Skeletal muscle tissue (tissue), 4 donors: ENCODE measurements around the gene ACBD6. TPM values are rescaled to one million over a fixed set of nuclear protein-coding genes. Genes with fewer than 3 reads are reported as not detected.

ENCODE experiments used
- H3K27ac ChIP-seq: one replicate; pipeline ENCODE4 v1.7.0; 2013; ENCODE audit warnings: mild to moderate bottlenecking, low read depth, low read length, inconsistent platforms
- H3K27me3 ChIP-seq, 3 donors: one replicate each; pipeline ENCODE4 v1.7.0; 2013; ENCODE audit warnings: low read length in 3 of 3; ENCODE audit not compliant: control insufficient read depth in 3 of 3, insufficient read depth in 3 of 3
- H3K36me3 ChIP-seq, 3 donors: one replicate each; pipeline ENCODE4 v1.7.0; 2013; ENCODE audit warnings: low read length in 3 of 3; ENCODE audit not compliant: control insufficient read depth in 3 of 3, insufficient read depth in 3 of 3
- H3K4me1 ChIP-seq, 3 donors: one replicate each; pipeline ENCODE4 v1.7.0; 2013; ENCODE audit warnings: low read length in 3 of 3, mild to moderate bottlenecking in 3 of 3; ENCODE audit not compliant: control insufficient read depth in 3 of 3, insufficient read depth in 3 of 3
- H3K4me3 ChIP-seq, 3 donors: one replicate each; pipeline ENCODE4 v1.7.0; 2013; ENCODE audit warnings: low read length in 3 of 3
- H3K9ac ChIP-seq, 3 donors: one replicate each; pipeline ENCODE4 v1.7.0; 2013; ENCODE audit warnings: low read length in 3 of 3, mild to moderate bottlenecking in 3 of 3, moderate library complexity in 2 of 3, low read depth in 1 of 3
- H3K9me3 ChIP-seq, 3 donors: one replicate each; pipeline ENCODE4 v1.7.0; 2013; ENCODE audit warnings: low read length in 3 of 3; ENCODE audit not compliant: control insufficient read depth in 3 of 3
- total RNA-seq: library from RNA; depleted of rRNA; stranded (reverse); fragments of >200 nt; gene quantifications from one replicate; pipeline ENCODE4 v1.2.3, GENCODE V29; 2014
- donor health status: Osteomylitis.

ACBD6 gene
- total RNA-seq, 1 donor from 2014 or later: 40.7 TPM

GRCh38 chr1:180250883-180251509 lies 251.4 kb downstream of the ACBD6 start:
- Histone ChIP-seq H3K27me3 (peaks cover 9 to 47% (median 42%) of the 10 kb centered on the region in 3 donors), H3K9ac (no peak overlapping the region), H3K27ac (no peak overlapping the region), H3K4me3 (no peak overlapping the region), H3K36me3 (no peaks in the 10 kb centered on the region), H3K4me1 (no peaks in the 10 kb centered on the region), H3K9me3 (no peaks in the 10 kb centered on the region)

- Histone ChIP-seq H3K27me3 (peaks cover 10 to 45% (median 36%) of the 10 kb centered on the region in 3 donors), H3K27ac (no peak overlapping the region), H3K36me3 (no peaks in the 10 kb centered on the region), H3K4me3 (no peak overlapping the region), H3K4me1 (no peaks in the 10 kb centered on the region), H3K9ac (no peak overlapping the region), H3K9me3 (no peaks in the 10 kb centered on the region)
These were observed 251.9 kb downstream of the ACBD6 start for GRCh38 chr1:180250499-180250770.

- H3K4me3 ChIP-seq: no peak overlapping the region
- H3K36me3 ChIP-seq: no peaks in the 10 kb centered on the region
- H3K27me3 ChIP-seq: peaks cover 8 to 42% (median 36%) of the 10 kb centered on the region in 3 donors
- no peaks in the 10 kb centered on the region for H3K9me3 ChIP-seq
- H3K9ac ChIP-seq: no peak overlapping the region
- no peak overlapping the region for H3K27ac ChIP-seq
- H3K4me1 ChIP-seq: no peaks in the 10 kb centered on the region
These were observed 252.5 kb downstream of the ACBD6 start for GRCh38 chr1:180249725-180250498.

GRCh38 chr1:180248731-180249681 lies 253.4 kb downstream of the ACBD6 start:
- H3K27me3 ChIP-seq: peaks cover 4 to 36% (median 34%) of the 10 kb centered on the region in 3 donors

GRCh38 chr1:180248176-180248575 lies 254.2 kb downstream of the ACBD6 start:
- Histone ChIP-seq H3K27me3 (peaks cover 8 to 37% (median 34%) of the 10 kb centered on the region in 3 donors), H3K36me3 (no peaks in the 10 kb centered on the region), H3K9me3 (no peaks in the 10 kb centered on the region), H3K4me1 (no peaks in the 10 kb centered on the region), H3K27ac (no peak overlapping the region), H3K9ac (no peak overlapping the region), H3K4me3 (no peak overlapping the region)

More at GRCh38 chr1:180248731-180249681, 253.4 kb downstream of the ACBD6 start:
- Histone ChIP-seq H3K9me3 (no peaks in the 10 kb centered on the region), H3K4me3 (no peak overlapping the region), H3K36me3 (no peaks in the 10 kb centered on the region), H3K4me1 (no peaks in the 10 kb centered on the region), H3K27ac (no peak overlapping the region), H3K9ac (no peak overlapping the region)

GRCh38 chr1:180247580-180247979 lies 254.8 kb downstream of the ACBD6 start:
- Histone ChIP-seq H3K36me3 (no peaks in the 10 kb centered on the region), H3K27me3 (peaks cover 8 to 37% (median 37%) of the 10 kb centered on the region in 3 donors)

GRCh38 chr1:180247061-180247460 lies 255.3 kb downstream of the ACBD6 start:
- no peak overlapping the region for H3K4me3 ChIP-seq
- peaks cover 13 to 42% (median 40%) of the 10 kb centered on the region in 3 donors for H3K27me3 ChIP-seq
- H3K4me1 ChIP-seq: no peaks in the 10 kb centered on the region
- H3K9ac ChIP-seq: no peak overlapping the region
- no peaks in the 10 kb centered on the region for H3K9me3 ChIP-seq
- no peaks in the 10 kb centered on the region for H3K36me3 ChIP-seq
- no peak overlapping the region for H3K27ac ChIP-seq

More at GRCh38 chr1:180247580-180247979, 254.8 kb downstream of the ACBD6 start:
- no peaks in the 10 kb centered on the region for H3K9me3 ChIP-seq
- H3K27ac ChIP-seq: no peak overlapping the region
- H3K9ac ChIP-seq: no peak overlapping the region
- no peak overlapping the region for H3K4me3 ChIP-seq
- no peaks in the 10 kb centered on the region for H3K4me1 ChIP-seq

- H3K4me1 ChIP-seq: no peaks in the 10 kb centered on the region
- no peak overlapping the region for H3K9ac ChIP-seq
- no peaks in the 10 kb centered on the region for H3K9me3 ChIP-seq
- no peaks in the 10 kb centered on the region for H3K36me3 ChIP-seq
- H3K27ac ChIP-seq: no peak overlapping the region
- no peak overlapping the region for H3K4me3 ChIP-seq
- H3K27me3 ChIP-seq: peaks cover 16 to 46% (median 39%) of the 10 kb centered on the region in 3 donors
These were observed 255.8 kb downstream of the ACBD6 start for GRCh38 chr1:180246579-180246978.

- no peaks in the 10 kb centered on the region for H3K36me3 ChIP-seq
- no peak overlapping the region for H3K4me3 ChIP-seq
- no peaks in the 10 kb centered on the region for H3K4me1 ChIP-seq
- H3K9me3 ChIP-seq: no peaks in the 10 kb centered on the region
- H3K27ac ChIP-seq: no peak overlapping the region
- peaks cover 32 to 52% (median 44%) of the 10 kb centered on the region in 3 donors for H3K27me3 ChIP-seq
- H3K9ac ChIP-seq: no peak overlapping the region
These were observed 257.5 kb downstream of the ACBD6 start for GRCh38 chr1:180244840-180245239.
